CD4-positive, alpha-beta T cell treated with Interleukin-2 at 100 ng/mL for 4 hours (primary cell): ENCODE data around the gene PTN.

ENCODE experiments used
- DNase-seq: peaks from one replicate; pipeline ENCODE4 v3.0.0-alpha.2; 2020; ENCODE audit warnings: low spot score

The PTN gene

GRCh38 chr7:137343281-137343841 lies at the start of gene PTN:
Gene PTN, minus strand, starts transcription at chr7:137343733. Its CDS starts 88,760 bp downstream, at chr7:137254973.
- DNase-seq, result no peak

- DNase-seq, result no peak
These were observed 46.5 kb upstream of the PTN start for GRCh38 chr7:137390076-137390475.

GRCh38 chr7:137388916-137389315 lies 45.4 kb upstream of the PTN start:
- no peak for DNase-seq

- DNase-seq, result no peak
These were observed 43.4 kb upstream of the PTN start for GRCh38 chr7:137386966-137387365.

GRCh38 chr7:137381045-137381444 lies 37.5 kb upstream of the PTN start:
- DNase-seq, result no peak

- DNase-seq, result no peak
These were observed 30.0 kb upstream of the PTN start for GRCh38 chr7:137373507-137373906.

- DNase-seq, result no peak
These were observed 28.1 kb upstream of the PTN start for GRCh38 chr7:137371616-137372015.

- DNase-seq, result no peak
These were observed 23.5 kb upstream of the PTN start for GRCh38 chr7:137366995-137367394.

- DNase-seq, result no peak
These were observed 20.1 kb upstream of the PTN start for GRCh38 chr7:137363683-137364082.

GRCh38 chr7:137360087-137360679 lies 16.6 kb upstream of the PTN start:
- DNase-seq, result no peak

GRCh38 chr7:137354961-137355360 lies 11.4 kb upstream of the PTN start:
- DNase-seq, result no peak

- DNase-seq, result no peak
These were observed 10.9 kb upstream of the PTN start for GRCh38 chr7:137354396-137354795.

- no peak for DNase-seq
These were observed 8.4 kb upstream of the PTN start for GRCh38 chr7:137351941-137352340.

GRCh38 chr7:137345799-137346449 lies 2.4 kb upstream of the PTN start:
- no peak for DNase-seq

- DNase-seq, result no peak
These were observed 688 bp downstream of the PTN start for GRCh38 chr7:137342828-137343261.

- no peak for DNase-seq
These were observed 1.3 kb downstream of the PTN start for GRCh38 chr7:137342265-137342664.

GRCh38 chr7:137337902-137338301 lies 5.6 kb downstream of the PTN start:
- DNase-seq, result no peak

GRCh38 chr7:137335814-137336213 lies 7.7 kb downstream of the PTN start:
- DNase-seq, result no peak

GRCh38 chr7:137331378-137331777 lies 12.2 kb downstream of the PTN start:
- no peak for DNase-seq

- no peak for DNase-seq
These were observed 14.1 kb downstream of the PTN start for GRCh38 chr7:137329411-137329810.

GRCh38 chr7:137328373-137329120 lies 15.0 kb downstream of the PTN start:
- DNase-seq, result no peak

GRCh38 chr7:137325927-137326326 lies 17.6 kb downstream of the PTN start:
- DNase-seq, result no peak
